K562 (cell line): ENCODE data around the gene CEMIP. TPM values are rescaled to one million over a fixed set of nuclear protein-coding genes. Genes with fewer than 3 reads are reported as not detected.

Experiments used
- ATAC-seq: fragments of 200-7000 bp; cut with Tn5 transposase; 3 replicates; pipeline ENCODE4 v1.9.1; 2020; ENCODE audit warnings: moderate library complexity
- BruUV-seq: library from RNA; stranded (reverse); fragments of 400-500 nt; replicated peaks from 2 replicates; lab custom pipeline; 2021; lab: Mats Ljungman, UMichigan
- CTCF ChIA-PET: fragments of 300-600 bp; formaldehyde crosslinking; extraction: SDS; loops from one replicate; lab custom pipeline; 2021; ENCODE audit warnings: low intra/inter-chr PET ratio; lab: Yijun Ruan, JAX
- POLR2A ChIA-PET: fragments of 300-600, 350-650 bp; sonication (Branson Sonifier 250); formaldehyde crosslinking; extraction: SDS; loops from one replicate; lab custom pipeline; 2021; ENCODE audit warnings: antibody characterized with exemption, inconsistent platforms; lab: Yijun Ruan, JAX
- DNase-seq, 4 experiments: peaks; one replicate each; pipeline versions ENCODE4 v3.0.0 to v3.0.0-alpha.2; 2011 to 2018; ENCODE audit warnings: low spot score in 3 of 4, mixed read lengths in 3 of 4; ENCODE audit errors: extremely low read depth in 1 of 4
- FAIRE-seq: peaks from 2 replicates; lab custom pipeline; 2011; peaks lifted over from hg19 to GRCh38; lab: Jason Lieb, UNC
- H2AFZ ChIP-seq: 2 replicates; pipeline ENCODE4 v1.6.0; 2011; ENCODE audit warnings: low read depth, low read length, control low read depth, inconsistent platforms
- H3K27ac ChIP-seq: fragments of 200-600 bp; 3 replicates; pipeline ENCODE4 v1.8.0; 2011; ENCODE audit warnings: low read depth, mild to moderate bottlenecking, control low read depth, inconsistent platforms, low read length, moderate library complexity, mixed read lengths; ENCODE audit errors: extremely low read depth
- H3K27me3 ChIP-seq, 2 experiments: fragments of 300-600 bp in 1 of 2; 2 replicates in 1 of 2; 3 replicates in 1 of 2; pipeline versions ENCODE4 v1.6.0 to v1.8.0; 2011; ENCODE audit warnings: inconsistent platforms in 2 of 2, low read length in 2 of 2, mild to moderate bottlenecking in 1 of 2, mixed read lengths in 1 of 2, moderate library complexity in 1 of 2; ENCODE audit not compliant: control insufficient read depth in 2 of 2, insufficient read depth in 2 of 2
- H3K36me3 ChIP-seq: fragments of 300-600 bp; 3 replicates; pipeline ENCODE4 v1.8.0; 2011; ENCODE audit warnings: mild to moderate bottlenecking, low read length, inconsistent platforms; ENCODE audit not compliant: control insufficient read depth, insufficient read depth
- H3K4me1 ChIP-seq, 2 experiments: fragments of 200-600 bp in 1 of 2; replicated peaks in 1 of 2; 2 replicates in 1 of 2; 3 replicates in 1 of 2; pipeline versions ENCODE4 v1.5.1 to v1.8.0; 2011; ENCODE audit warnings: inconsistent platforms in 2 of 2, low read length in 2 of 2, mild to moderate bottlenecking in 1 of 2, mixed read lengths in 1 of 2, moderate library complexity in 1 of 2; ENCODE audit not compliant: control insufficient read depth in 2 of 2, insufficient read depth in 2 of 2
- H3K4me2 ChIP-seq: 2 replicates; pipeline ENCODE4 v1.6.1; 2011; ENCODE audit warnings: low read length, control low read depth, inconsistent platforms, mixed read lengths; ENCODE audit not compliant: insufficient read depth
- H3K4me3 ChIP-seq: fragments of 200-600 bp; sonication (generic), shearing (Covaris generic); 2 replicates; pipeline ENCODE4 v1.5.1; 2016; ENCODE audit warnings: control low read depth, inconsistent platforms
- H3K79me2 ChIP-seq: fragments of 200-600 bp; 3 replicates; pipeline ENCODE4 v1.8.0; 2011; ENCODE audit warnings: low read length, inconsistent platforms; ENCODE audit not compliant: control insufficient read depth, insufficient read depth
- H3K9ac ChIP-seq, 2 experiments: 2 replicates each; pipeline versions ENCODE4 v1.6.0 to v1.6.1; 2011; ENCODE audit warnings: low read depth in 2 of 2, low read length in 2 of 2, control low read depth in 1 of 2, inconsistent platforms in 1 of 2, mild to moderate bottlenecking in 1 of 2, mixed read lengths in 1 of 2; ENCODE audit not compliant: insufficient read depth in 1 of 2
- H3K9me1 ChIP-seq: one replicate; pipeline ENCODE4 v1.6.0; 2011; ENCODE audit warnings: inconsistent platforms, mild to moderate bottlenecking, low read length, moderate library complexity; ENCODE audit not compliant: control insufficient read depth, insufficient read depth
- H3K9me3 ChIP-seq: replicated peaks from 2 replicates; pipeline ENCODE4 v1.5.1; 2011; ENCODE audit warnings: low read depth, low read length, inconsistent platforms; ENCODE audit not compliant: control insufficient read depth, insufficient read depth
- H4K20me1 ChIP-seq: replicated peaks from 2 replicates; pipeline ENCODE4 v1.6.1; 2011; ENCODE audit warnings: low read length, inconsistent platforms, mixed read lengths; ENCODE audit not compliant: control insufficient read depth, insufficient read depth
- KAT8 ChIP-seq: fragments of 450-650 bp; IDR thresholded peaks from 2 replicates; pipeline ENCODE4 v1.6.1; 2016; ENCODE audit warnings: low read depth, mild to moderate bottlenecking
- RFX5 ChIP-seq: IDR thresholded peaks from 2 replicates; pipeline ENCODE4 v1.6.1; 2011; ENCODE audit warnings: low read depth, mild to moderate bottlenecking, improper control_type of control experiment, low read length
- TCFL5 ChIP-seq: fragments of 250-450 bp; sonication (Bioruptor Pico); conservative IDR thresholded peaks from 2 replicates; pipeline ENCODE4 v1.6.1; 2021; ENCODE audit warnings: mild to moderate bottlenecking, moderate library complexity, matching md5 sums
- ZNF165 ChIP-seq: fragments of 250-450 bp; sonication (Bioruptor Pico); IDR thresholded peaks from 2 replicates; pipeline ENCODE4 v1.4.0; 2020; ENCODE audit warnings: borderline replicate concordance
- WGBS: fragments of 100-300 bp; shearing (Covaris generic); methylation state at CpG from one replicate; pipeline ENCODE4 v1.1.6; 2016; ENCODE audit warnings: low coverage, mixed read lengths; ENCODE audit not compliant: insufficient coverage; ENCODE audit errors: missing lambda C conversion rate; 5-methylcytosine and 5-hydroxymethylcytosine counted together
- in situ Hi-C: fragments of 300-500 bp; cut with MboI; formaldehyde crosslinking; loops from 4 replicates; pipeline ENCODE4 v1.15.0; 2018; ENCODE audit warnings: inconsistent platforms, mixed read lengths
- intact Hi-C: fragments of 100-400 bp; cut with micrococcal nuclease; formaldehyde crosslinking; loops from 2 replicates; pipeline ENCODE4 v1.14.2; 2022
- polyA plus RNA-seq, 8 experiments: library from polyadenylated mRNA; depleted of rRNA in 4 of 8; stranded (reverse) in 5 of 8; unstranded in 3 of 8; fragments of >200 nt; fragmentation: Nextera tagmentation in 2 of 8; fragmentation: Illumina TruSeq in 1 of 8; extraction: Ambion mirVana in 2 of 8; extraction: Trizol in 1 of 8; gene quantifications; 2 replicates each; pipeline versions ENCODE4 v1.2.1 to v1.2.3, GENCODE V29; 2011 to 2014; ENCODE audit warnings: inconsistent platforms in 1 of 8, missing spikeins in 1 of 8
- total RNA-seq, 7 experiments: library from RNA; depleted of rRNA in 6 of 7; stranded (reverse); fragments of >200 nt in 6 of 7; fragmentation: Illumina TruSeq in 2 of 7; extraction: Trizol in 2 of 7; gene quantifications; 2 replicates each; pipeline versions ENCODE4 v1.2.1 to v1.2.3, GENCODE V29; 2011 to 2021; ENCODE audit warnings: low replicate concordance in 1 of 7
- TF ChIP-seq, protein P1 (sequence below), 2 experiments: IDR thresholded peaks; 2 replicates each; pipeline ENCODE4 v1.6.1; 2012; ENCODE audit warnings: improper control_type of control experiment in 2 of 2, low read depth in 2 of 2, low read length in 2 of 2, borderline replicate concordance in 1 of 2
- TF ChIP-seq, protein P2 (sequence below): fragments of 250-450 bp; sonication (Bioruptor Pico); IDR thresholded peaks from 2 replicates; pipeline ENCODE4 v1.5.0; 2021
- TF ChIP-seq, protein P3 (sequence below), 2 experiments: fragments of 450-650 bp in 1 of 2; sonication (generic) in 1 of 2; formaldehyde crosslinking in 1 of 2; IDR thresholded peaks in 1 of 2; conservative IDR thresholded peaks in 1 of 2; 2 replicates each; pipeline versions ENCODE4 v1.6.1 to v1.8.1; 2016 to 2023; ENCODE audit warnings: mild to moderate bottlenecking in 2 of 2, moderate library complexity in 2 of 2, inconsistent platforms in 1 of 2, missing genetic modification reagents in 1 of 2
- TF ChIP-seq, protein P4 (sequence below): sonication (generic); formaldehyde crosslinking; IDR thresholded peaks from 2 replicates; pipeline ENCODE4 v1.8.0; 2023; ENCODE audit warnings: mild to moderate bottlenecking, missing genetic modification reagents

Gene CEMIP
- total and polyA plus RNA-seq, 9 of the 15 experiments (the other 6 are each of a cell fraction or from before 2014, with no cell fraction given) = 0.33 TPM; not detected in 8

DNA sequence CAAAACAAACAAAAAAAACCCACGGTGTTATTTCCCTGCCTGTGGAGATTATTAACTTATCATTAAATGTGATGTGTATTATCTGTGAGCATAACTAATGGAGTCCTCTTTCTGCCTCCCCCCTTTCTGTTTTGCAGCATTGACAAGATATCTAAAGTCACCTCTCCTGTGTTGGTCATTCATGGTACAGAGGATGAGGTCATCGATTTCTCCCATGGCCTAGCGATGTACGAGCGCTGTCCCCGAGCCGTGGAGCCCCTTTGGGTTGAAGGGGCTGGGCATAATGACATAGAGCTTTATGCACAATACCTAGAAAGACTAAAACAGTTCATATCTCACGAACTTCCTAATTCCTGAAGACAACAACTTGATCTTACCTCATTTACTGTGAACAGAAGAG lies 25.2 kb upstream of the CEMIP start:
- POLR2A ChIA-PET = interaction anchor here (1.1 kb wide), 1 partner anchor 13 kb away, joined by 3 read pairs; no protein-coding TSS in a partner anchor
- no TSS peak for BruUV-seq

More for the DNA sequence above, 25.2 kb upstream of the CEMIP start:
- Histone ChIP-seq H3K4me2 (no peak overlapping the region), H3K27me3 (peaks cover 6 to 10% of the 10 kb centered on the region in 2 experiments), H3K9ac (no peak overlapping the region), H2AFZ (no peak overlapping the region), H3K4me1 (no peaks in the 10 kb centered on the region; a peak in 1 of 5 replicates)
- no peak for FAIRE-seq
- in situ Hi-C loops = no loop called here
- TF ChIP-seq, protein P1, sequence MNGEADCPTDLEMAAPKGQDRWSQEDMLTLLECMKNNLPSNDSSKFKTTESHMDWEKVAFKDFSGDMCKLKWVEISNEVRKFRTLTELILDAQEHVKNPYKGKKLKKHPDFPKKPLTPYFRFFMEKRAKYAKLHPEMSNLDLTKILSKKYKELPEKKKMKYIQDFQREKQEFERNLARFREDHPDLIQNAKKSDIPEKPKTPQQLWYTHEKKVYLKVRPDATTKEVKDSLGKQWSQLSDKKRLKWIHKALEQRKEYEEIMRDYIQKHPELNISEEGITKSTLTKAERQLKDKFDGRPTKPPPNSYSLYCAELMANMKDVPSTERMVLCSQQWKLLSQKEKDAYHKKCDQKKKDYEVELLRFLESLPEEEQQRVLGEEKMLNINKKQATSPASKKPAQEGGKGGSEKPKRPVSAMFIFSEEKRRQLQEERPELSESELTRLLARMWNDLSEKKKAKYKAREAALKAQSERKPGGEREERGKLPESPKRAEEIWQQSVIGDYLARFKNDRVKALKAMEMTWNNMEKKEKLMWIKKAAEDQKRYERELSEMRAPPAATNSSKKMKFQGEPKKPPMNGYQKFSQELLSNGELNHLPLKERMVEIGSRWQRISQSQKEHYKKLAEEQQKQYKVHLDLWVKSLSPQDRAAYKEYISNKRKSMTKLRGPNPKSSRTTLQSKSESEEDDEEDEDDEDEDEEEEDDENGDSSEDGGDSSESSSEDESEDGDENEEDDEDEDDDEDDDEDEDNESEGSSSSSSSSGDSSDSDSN (IDR thresholded peaks at IDR 0.05; ENCODE audit: borderline replicate concordance in 1 of 2, low read depth in 2 of 2, low read length in 2 of 2) = no peak
- no peak for TF ChIP-seq TCFL5 (CRISPR knock-in tag)
- no peak for TF ChIP-seq ZNF165 (CRISPR knock-in tag)
- TF ChIP-seq, protein P2, sequence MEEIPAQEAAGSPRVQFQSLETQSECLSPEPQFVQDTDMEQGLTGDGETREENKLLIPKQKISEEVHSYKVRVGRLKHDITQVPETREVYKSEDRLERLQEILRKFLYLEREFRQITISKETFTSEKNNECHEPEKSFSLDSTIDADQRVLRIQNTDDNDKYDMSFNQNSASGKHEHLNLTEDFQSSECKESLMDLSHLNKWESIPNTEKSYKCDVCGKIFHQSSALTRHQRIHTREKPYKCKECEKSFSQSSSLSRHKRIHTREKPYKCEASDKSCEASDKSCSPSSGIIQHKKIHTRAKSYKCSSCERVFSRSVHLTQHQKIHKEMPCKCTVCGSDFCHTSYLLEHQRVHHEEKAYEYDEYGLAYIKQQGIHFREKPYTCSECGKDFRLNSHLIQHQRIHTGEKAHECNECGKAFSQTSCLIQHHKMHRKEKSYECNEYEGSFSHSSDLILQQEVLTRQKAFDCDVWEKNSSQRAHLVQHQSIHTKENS (CRISPR knock-in tag) = no peak
- TF ChIP-seq KAT8 = no peak
- TF ChIP-seq, protein P3, sequence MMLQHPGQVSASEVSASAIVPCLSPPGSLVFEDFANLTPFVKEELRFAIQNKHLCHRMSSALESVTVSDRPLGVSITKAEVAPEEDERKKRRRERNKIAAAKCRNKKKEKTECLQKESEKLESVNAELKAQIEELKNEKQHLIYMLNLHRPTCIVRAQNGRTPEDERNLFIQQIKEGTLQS (IDR thresholded peaks at IDR 0.05) = peak; percentile 39; the same call in 1 of the 2 replicates
- TF ChIP-seq, protein P3 (CRISPR knock-in tag; conservative IDR thresholded peaks at IDR 0.05) = no peak
- TF ChIP-seq RFX5 = no peak
- TF ChIP-seq, protein P4, sequence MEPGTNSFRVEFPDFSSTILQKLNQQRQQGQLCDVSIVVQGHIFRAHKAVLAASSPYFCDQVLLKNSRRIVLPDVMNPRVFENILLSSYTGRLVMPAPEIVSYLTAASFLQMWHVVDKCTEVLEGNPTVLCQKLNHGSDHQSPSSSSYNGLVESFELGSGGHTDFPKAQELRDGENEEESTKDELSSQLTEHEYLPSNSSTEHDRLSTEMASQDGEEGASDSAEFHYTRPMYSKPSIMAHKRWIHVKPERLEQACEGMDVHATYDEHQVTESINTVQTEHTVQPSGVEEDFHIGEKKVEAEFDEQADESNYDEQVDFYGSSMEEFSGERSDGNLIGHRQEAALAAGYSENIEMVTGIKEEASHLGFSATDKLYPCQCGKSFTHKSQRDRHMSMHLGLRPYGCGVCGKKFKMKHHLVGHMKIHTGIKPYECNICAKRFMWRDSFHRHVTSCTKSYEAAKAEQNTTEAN = no peak
- TF ChIP-seq, all 486 proteins: peak for 1
- no peak overlapping the region for H3K27ac ChIP-seq
- no peaks in the 10 kb centered on the region for H3K36me3 ChIP-seq
- H3K79me2 ChIP-seq = no peaks in the 10 kb centered on the region
- H3K4me3 ChIP-seq = no peak overlapping the region
- intact Hi-C loops = no loop called here
- no peaks in the 10 kb centered on the region for H3K9me1 ChIP-seq
- no peaks in the 10 kb centered on the region for H3K9me3 ChIP-seq
- no peaks in the 10 kb centered on the region for H4K20me1 ChIP-seq
- WGBS = 2% methylated on average over 8 of the region's 8 CpGs
- CTCF ChIA-PET = no interaction called here
- DNase-seq (no peak), ATAC-seq (no peak)
